GM21381 (cell line): ENCODE results near the gene TMEM87B.

Source experiments
- ATAC-seq: cut with Tn5 transposase; IDR thresholded peaks from one replicate; pipeline ENCODE4 v1.9.1; 2021; ENCODE audit warnings: mild to moderate bottlenecking, moderate library complexity; ENCODE audit not compliant: unreplicated experiment

The TMEM87B gene

DNA sequence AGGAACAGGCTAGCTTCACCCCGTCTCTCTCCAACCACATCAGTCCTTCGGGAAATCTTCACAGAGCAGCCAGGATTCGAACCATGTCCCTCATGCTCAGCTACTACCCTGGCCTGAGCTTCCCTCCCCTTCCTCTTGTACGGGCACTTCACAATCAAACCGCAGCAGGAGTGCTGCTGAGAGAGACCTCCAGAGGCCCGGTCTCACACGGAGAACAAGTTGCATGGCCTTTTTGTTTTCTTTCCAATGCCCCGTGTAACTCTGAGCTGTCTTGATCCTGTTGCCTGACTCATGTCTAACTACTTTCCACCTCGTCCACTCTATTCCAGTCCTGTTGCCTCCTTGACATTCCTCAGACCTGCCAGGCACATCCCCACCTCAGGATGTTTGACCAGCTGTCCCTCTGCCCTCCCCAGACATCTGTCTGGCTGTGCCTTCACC, 108.5 kb downstream of the TMEM87B start:
- ATAC-seq = no peak

DNA sequence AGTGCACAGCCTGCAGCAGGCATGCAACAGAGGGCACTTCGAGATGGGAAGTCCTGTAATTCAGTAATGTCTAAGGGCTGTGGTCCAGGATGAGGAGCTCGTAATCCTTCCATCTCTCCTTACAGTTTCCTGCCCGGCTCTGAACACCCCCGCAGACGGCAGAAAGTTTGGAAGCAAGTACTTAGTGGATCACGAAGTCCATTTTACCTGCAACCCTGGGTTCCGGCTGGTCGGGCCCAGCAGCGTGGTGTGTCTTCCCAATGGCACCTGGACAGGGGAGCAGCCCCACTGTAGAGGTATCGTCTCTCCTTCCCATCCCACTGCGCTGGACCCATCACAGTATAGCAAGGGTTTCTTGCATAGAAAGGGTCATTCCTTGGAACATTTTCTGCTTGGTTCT, 109.8 kb downstream of the TMEM87B start:
- no peak for ATAC-seq

DNA sequence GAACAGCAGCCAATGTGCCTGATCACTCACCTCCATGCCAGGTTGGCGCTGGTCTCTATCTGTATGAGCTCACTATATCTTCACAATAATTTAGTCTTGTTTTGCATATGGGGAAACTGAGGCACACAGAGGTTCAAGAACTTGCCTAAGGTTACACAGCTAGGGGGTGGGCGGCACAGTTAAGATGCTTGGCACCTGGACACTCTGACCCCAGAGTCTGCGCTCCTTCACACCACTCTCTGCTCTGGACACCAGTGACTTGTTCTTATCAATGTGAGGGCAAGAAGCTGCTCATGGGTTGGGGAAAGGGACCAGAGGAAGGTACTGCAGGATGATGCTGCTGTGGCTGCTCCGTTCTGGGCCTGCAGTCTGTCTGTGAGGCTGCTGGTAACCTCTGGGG, 110.2 kb downstream of the TMEM87B start:
- no peak for ATAC-seq

DNA sequence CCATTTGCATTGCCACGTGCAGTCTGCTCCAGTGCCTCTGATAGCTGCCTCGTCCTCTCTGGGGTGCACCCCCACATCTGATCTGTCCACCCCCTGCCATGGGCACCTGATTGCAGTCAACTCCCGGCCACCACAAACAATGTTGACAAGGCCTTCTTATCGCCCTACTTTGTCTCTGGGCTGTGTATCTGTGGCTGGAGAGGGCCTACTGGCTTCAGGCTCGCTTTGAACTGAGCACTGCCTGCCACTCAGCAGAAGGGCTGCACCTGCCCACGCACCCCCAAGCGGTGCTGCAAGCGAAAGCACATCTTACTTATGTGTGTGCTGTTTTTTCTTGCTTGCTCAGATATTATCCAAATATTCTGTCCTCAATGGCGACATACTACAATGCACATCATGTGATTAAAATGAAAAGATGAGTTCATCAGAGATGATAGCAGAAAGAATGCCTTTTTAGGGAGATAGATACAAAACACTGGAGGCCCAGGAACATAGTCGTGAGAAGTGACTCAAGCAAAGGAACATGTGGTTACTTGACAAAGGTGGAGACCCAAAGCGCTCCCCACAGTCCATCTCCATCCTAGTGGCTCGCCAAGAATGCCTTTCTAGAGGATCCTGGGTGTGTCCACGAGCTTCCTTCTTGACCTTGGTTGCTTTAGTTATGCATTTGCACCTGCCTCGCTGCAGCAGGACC, 111.9 kb downstream of the TMEM87B start:
- no peak for ATAC-seq

DNA sequence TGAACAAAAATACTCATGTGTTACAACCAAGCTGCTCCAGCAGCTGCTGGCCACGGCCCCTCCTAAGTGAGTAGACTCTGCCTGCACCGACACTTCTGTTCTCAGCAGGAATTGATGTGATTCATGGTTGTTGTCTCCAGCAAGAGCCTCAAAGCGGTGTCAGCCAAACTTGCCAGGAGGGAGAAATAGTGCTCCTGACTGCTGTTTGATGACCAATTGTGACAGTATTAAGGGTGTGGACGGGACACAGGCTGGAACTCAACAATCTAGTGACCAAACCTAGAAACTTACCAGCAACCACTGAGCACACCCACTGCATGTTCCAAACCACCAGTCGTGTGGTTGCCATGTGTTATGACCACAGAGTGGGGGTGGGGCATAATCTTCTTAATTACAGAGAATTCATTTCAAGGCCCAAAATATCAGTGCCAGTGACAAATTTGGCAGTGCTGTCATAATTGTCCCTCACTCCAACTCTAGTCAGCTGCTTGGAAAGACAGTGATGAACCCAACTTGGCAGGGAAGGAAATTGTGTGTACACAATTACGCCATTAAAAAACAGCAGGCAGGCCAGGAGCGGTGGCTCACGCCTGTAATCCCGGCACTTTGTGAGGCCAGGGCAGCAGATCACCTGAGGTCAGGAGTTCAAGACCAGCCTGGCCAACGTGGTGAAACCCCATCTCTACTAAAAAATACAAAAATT, 113.5 kb downstream of the TMEM87B start:
- ATAC-seq = no peak
